OCI-M1 (cell line): ENCODE data around the gene SELENON.
"Not testable (repeated sequence)": the region's sequence is repeated elsewhere in the genome, so short reads cannot be mapped to it uniquely, and the experiment has no call there.

Experiments used
- DNase-seq: peaks from one replicate; lab custom pipeline; 2025; lab: John Stamatoyannopoulos, UW

The SELENON gene

GRCh38 chr1:25831569-25832196 lies 31.7 kb downstream of the SELENON start:
- DNase-seq, result peak; percentile 67

- DNase-seq, result no peak
These were observed 32.5 kb downstream of the SELENON start for GRCh38 chr1:25832336-25833037.

GRCh38 chr1:25833158-25833557 lies 33.2 kb downstream of the SELENON start:
- DNase-seq, result no peak

GRCh38 chr1:25834894-25835293 lies 34.9 kb downstream of the SELENON start:
- no peak for DNase-seq

GRCh38 chr1:25836695-25837094 lies 36.7 kb downstream of the SELENON start:
- DNase-seq, result no peak

GRCh38 chr1:25837262-25837875 lies 37.4 kb downstream of the SELENON start:
- DNase-seq, result no peak

- DNase-seq, result not testable (repeated sequence)
These were observed 39.8 kb downstream of the SELENON start for GRCh38 chr1:25839808-25840207.

- DNase-seq, result no peak
These were observed 43.5 kb downstream of the SELENON start for GRCh38 chr1:25843483-25843882.

GRCh38 chr1:25844536-25845337 lies 44.7 kb downstream of the SELENON start:
- peak; percentile 26 for DNase-seq

- no peak for DNase-seq
These were observed 45.7 kb downstream of the SELENON start for GRCh38 chr1:25845664-25846063.

GRCh38 chr1:25847929-25848328 lies 47.9 kb downstream of the SELENON start:
- DNase-seq, result no peak

- DNase-seq, result no peak
These were observed 48.5 kb downstream of the SELENON start for GRCh38 chr1:25848531-25848930.

- DNase-seq, result no peak
These were observed 54.6 kb downstream of the SELENON start for GRCh38 chr1:25854554-25854953.

- DNase-seq, result no peak
These were observed 56.9 kb downstream of the SELENON start for GRCh38 chr1:25856856-25857255.

GRCh38 chr1:25858494-25858893 lies 58.5 kb downstream of the SELENON start:
- DNase-seq, result peak; percentile 57

GRCh38 chr1:25858906-25859789 lies 59.2 kb downstream of the SELENON start, which contains the start of gene AUNIP:
Gene AUNIP (minus strand): TSS chr1:25859457. CDS start chr1:25859357, 100 bp downstream.
- peak; percentile 95 for DNase-seq

- DNase-seq, result peak; percentile 38
These were observed 61.6 kb downstream of the SELENON start for GRCh38 chr1:25861316-25862286.

GRCh38 chr1:25862785-25863485 lies 62.9 kb downstream of the SELENON start:
- no peak for DNase-seq

- no peak for DNase-seq
These were observed 63.7 kb downstream of the SELENON start for GRCh38 chr1:25863486-25864262.
